ENCODE data around the gene SRSF3.

The SRSF3 gene

GRCh38 chr6:36574679-36575078, 19.5 kb upstream of the SRSF3 start:
- no peak for TF ChIP-seq ZNF404 (tag by site-specific recombination; IDR thresholded peaks at IDR 0.05)
- peak; percentile 100 for TF ChIP-seq ZNF184 (tag by site-specific recombination; IDR thresholded peaks at IDR 0.05)
- Histone ChIP-seq H3K4me1 (ENCODE audit: control insufficient read depth, insufficient read depth, low read length) (peaks cover 2% of the 10 kb centered on the region; the same call in 1 of the 2 replicates), H3K4me3 (ENCODE audit: low read depth, low read length) (no peak overlapping the region), H3K9me3 (ENCODE audit: control insufficient read depth, insufficient read depth, low read depth, low read length) (no peaks in the 10 kb centered on the region), H3K27ac (ENCODE audit: extremely low read depth, low read depth, low read length) (no peak overlapping the region), H3K36me3 (ENCODE audit: control insufficient read depth in 2 of 2, insufficient read depth in 1 of 2, low read length in 2 of 2) (no peaks in the 10 kb centered on the region)
- POLR2A ChIA-PET = interaction anchor here (0.6 kb wide), 1 partner anchor 429 kb away, joined by 4 read pairs; no protein-coding TSS in a partner anchor
- CTCF ChIA-PET = interaction anchor here (0.6 to 0.9 kb wide), 2 partner anchors 23 to 29 kb away, joined by 3 read pairs; no protein-coding TSS in a partner anchor

- TF ChIP-seq GLI2 (tag by site-specific recombination; IDR thresholded peaks at IDR 0.05; ENCODE audit: borderline replicate concordance, low read depth) (no peak), ZNF114 (tag by site-specific recombination; IDR thresholded peaks at IDR 0.05) (no peak), ZNF26 (tag by site-specific recombination; IDR thresholded peaks at IDR 0.05) (no peak), KLF17 (tag by site-specific recombination; IDR thresholded peaks at IDR 0.05) (no peak), ZNF426 (tag by site-specific recombination; IDR thresholded peaks at IDR 0.05) (no peak), ZNF157 (tag by site-specific recombination; IDR thresholded peaks at IDR 0.05) (no peak), SCRT1 (tag by site-specific recombination; IDR thresholded peaks at IDR 0.05; ENCODE audit: borderline replicate concordance) (no peak), ZNF670 (tag by site-specific recombination; IDR thresholded peaks at IDR 0.05; ENCODE audit: low read depth) (no peak), ZNF639 (tag by site-specific recombination; IDR thresholded peaks at IDR 0.05) (no peak), ZNF510 (tag by site-specific recombination; IDR thresholded peaks at IDR 0.05; ENCODE audit: insufficient replicate concordance) (no peak), ZNF645 (tag by site-specific recombination; IDR thresholded peaks at IDR 0.05) (no peak), ZNF549 (tag by site-specific recombination; IDR thresholded peaks at IDR 0.05) (no peak), ZBTB6 (tag by site-specific recombination; IDR thresholded peaks at IDR 0.05) (no peak)
- no peaks in the 10 kb centered on the region for H3K9me3 ChIP-seq (ENCODE audit: control insufficient read depth, insufficient read depth, low read depth, low read length)
- peaks cover 6% of the 10 kb centered on the region; the same call in 1 of the 2 replicates for H3K4me1 ChIP-seq (ENCODE audit: control insufficient read depth, insufficient read depth, low read length)
- no peak overlapping the region for H3K4me3 ChIP-seq (ENCODE audit: low read depth, low read length)
- ChIA-PET CTCF (interaction anchor here (0.9 to 1.5 kb wide), 4 partner anchors 10 to 183 kb away, joined by 3 to 9 read pairs (median 4); no protein-coding TSS in a partner anchor), POLR2A (interaction anchor here (0.9 to 1.0 kb wide), 2 partner anchors 24 to 91 kb away, joined by 3 to 5 read pairs; no protein-coding TSS in a partner anchor)
- H3K27ac ChIP-seq (ENCODE audit: extremely low read depth, low read depth, low read length) = no peak overlapping the region
- H3K36me3 ChIP-seq (ENCODE audit: control insufficient read depth in 2 of 2, insufficient read depth in 1 of 2, low read length in 2 of 2) = no peaks in the 10 kb centered on the region
Measured at GRCh38 chr6:36576578-36576977, 17.6 kb upstream of the SRSF3 start.
